Colonic mucosa (tissue), 4 donors: Measurements from ENCODE around the gene ATP5F1D. TPM values are rescaled to one million over a fixed set of nuclear protein-coding genes. Genes with fewer than 3 reads are reported as not detected.

ENCODE experiments used
- DNase-seq: peaks from one replicate; pipeline ENCODE4 v3.0.0-alpha.2; 2020
- H3K27ac ChIP-seq: fragments of 200-600 bp; one replicate; pipeline ENCODE4 v1.8.0; 2021
- H3K27me3 ChIP-seq: fragments of 200-600 bp; one replicate; pipeline ENCODE4 v1.8.0; 2021
- H3K36me3 ChIP-seq: fragments of 200-600 bp; one replicate; pipeline ENCODE4 v1.8.0; 2021
- H3K4me1 ChIP-seq: fragments of 200-600 bp; one replicate; pipeline ENCODE4 v1.8.0; 2021; ENCODE audit warnings: mild to moderate bottlenecking
- H3K4me3 ChIP-seq: fragments of 200-600 bp; one replicate; pipeline ENCODE4 v1.8.0; 2021
- H3K9ac ChIP-seq, 2 donors: one replicate each; pipeline ENCODE4 v1.7.0; 2013; ENCODE audit warnings: control low read depth in 2 of 2, low read depth in 2 of 2, low read length in 2 of 2
- H3K9me3 ChIP-seq: fragments of 200-600 bp; one replicate; pipeline ENCODE4 v1.8.0; 2021
- CTCF ChIP-seq: fragments of 200-600 bp; IDR thresholded peaks from one replicate; pipeline ENCODE4 v1.8.0; 2022; ENCODE audit warnings: antibody characterized with exemption, mild to moderate bottlenecking
- intact Hi-C: fragments of 100-400 bp; cut with DNase I; formaldehyde crosslinking; loops from one replicate; pipeline ENCODE4 v1.14.1; 2022
- total RNA-seq, 2 donors: library from RNA; stranded (reverse); fragmentation: NEBNext Ultra II Directional in 1 of 2; extraction: Animal tissue kit (Norgen Biotek cat#: 25700) in 1 of 2; gene quantifications; one replicate each; pipeline ENCODE4 v1.2.1, GENCODE V29; 2021
- donor health status: healthy.
- donor health status: DM: no; HTN: no; CAD: no.
- donor health status: DM: no; HTN: no; CAD: no.

The ATP5F1D gene
- total RNA-seq, 2 donors from 2014 or later: 359 to 627 TPM

- Histone ChIP-seq H3K9me3 (no peaks in the 10 kb centered on the region), H3K4me1 (peaks cover 12% of the 10 kb centered on the region), H3K27ac (no peak overlapping the region), H3K36me3 (no peaks in the 10 kb centered on the region), H3K4me3 (no peak overlapping the region), H3K9ac (no peak overlapping the region), H3K27me3 (peaks cover 8% of the 10 kb centered on the region)
- intact Hi-C loops: loop anchor here (5.0 to 10.0 kb wide), 3 partner anchors 76 to 233 kb away; partner anchors contain the start of genes ADAMTSL5 and NDUFS7
- no peak for TF ChIP-seq CTCF
- no peak for DNase-seq
Measured at GRCh38 chr19:1281569-1282287, 40.2 kb downstream of the ATP5F1D start.

- Histone ChIP-seq H3K27ac (peak overlapping the region; percentile 91), H3K4me3 (peak overlapping the region; percentile 16), H3K27me3 (peaks cover 13% of the 10 kb centered on the region), H3K4me1 (peaks cover 8% of the 10 kb centered on the region), H3K9me3 (no peaks in the 10 kb centered on the region), H3K36me3 (no peaks in the 10 kb centered on the region), H3K9ac (peak overlapping the region; percentile 37 to 89)
- intact Hi-C loops: loop anchor here (5.0 to 10.0 kb wide), 3 partner anchors 75 to 232 kb away; partner anchors contain the start of genes ADAMTSL5 and NDUFS7
- TF ChIP-seq CTCF: no peak
- DNase-seq: peak; percentile 48
Measured at GRCh38 chr19:1282588-1283206, 41.1 kb downstream of the ATP5F1D start.

DNA sequence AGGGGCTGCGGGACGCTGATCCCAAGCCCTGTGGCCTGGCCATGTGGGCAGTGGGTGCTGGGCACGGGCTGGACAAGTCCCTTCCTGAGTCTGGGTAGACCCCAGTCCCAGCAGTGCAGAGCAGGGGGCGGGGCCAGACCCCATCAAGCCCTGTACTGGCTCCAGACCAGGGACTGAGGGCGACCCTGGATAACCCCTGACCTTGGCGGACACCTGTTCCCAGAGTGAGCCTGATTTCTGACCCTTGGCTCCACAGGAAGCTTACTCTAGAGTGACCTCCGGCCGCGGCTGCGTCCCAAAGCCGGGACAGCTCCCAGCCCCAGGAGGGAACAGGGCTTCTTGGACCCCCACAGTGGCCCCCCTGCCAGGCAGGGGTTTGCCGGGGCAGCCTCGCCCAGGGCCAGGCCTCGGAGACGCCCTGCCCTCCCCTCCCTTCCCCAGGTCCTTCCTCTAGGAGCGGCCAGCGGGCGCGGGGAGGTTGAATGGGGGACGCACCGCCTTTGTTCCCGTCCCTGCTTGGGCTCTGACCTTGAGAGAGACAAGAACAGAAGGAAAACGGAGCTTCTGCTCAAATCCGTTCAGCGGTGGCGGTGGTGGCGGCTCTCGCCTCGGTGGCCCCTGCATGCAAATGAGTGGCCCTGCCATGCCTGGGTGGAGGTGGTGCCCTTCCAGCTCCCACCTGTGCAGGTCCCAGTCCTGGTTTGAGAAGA lies 41.8 kb downstream of the ATP5F1D start:
- Histone ChIP-seq H3K4me1 (peaks cover 8% of the 10 kb centered on the region), H3K9me3 (no peaks in the 10 kb centered on the region), H3K4me3 (peak overlapping the region; percentile 16), H3K9ac (peak overlapping the region; percentile 37 to 89), H3K27me3 (peaks cover 17% of the 10 kb centered on the region), H3K27ac (peak overlapping the region; percentile 91), H3K36me3 (no peaks in the 10 kb centered on the region)
- TF ChIP-seq CTCF: no peak
- intact Hi-C loops: loop anchor here (5.0 to 10.0 kb wide), 3 partner anchors 74 to 231 kb away; partner anchors contain the start of genes ADAMTSL5 and NDUFS7
- DNase-seq: peak; percentile 56

- no peaks in the 10 kb centered on the region for H3K36me3 ChIP-seq
- peak overlapping the region; percentile 37 to 89 for H3K9ac ChIP-seq
- no peak for TF ChIP-seq CTCF
- peaks cover 17% of the 10 kb centered on the region for H3K27me3 ChIP-seq
- intact Hi-C loops: loop anchor here (5.0 to 10.0 kb wide), 3 partner anchors 73 to 231 kb away; partner anchors contain the start of genes ADAMTSL5 and NDUFS7
- no peaks in the 10 kb centered on the region for H3K9me3 ChIP-seq
- peaks cover 8% of the 10 kb centered on the region for H3K4me1 ChIP-seq
- H3K27ac ChIP-seq: peak overlapping the region; percentile 91
- no peak for DNase-seq
- H3K4me3 ChIP-seq: peak overlapping the region; percentile 16
Measured at GRCh38 chr19:1283917-1284292, 42.4 kb downstream of the ATP5F1D start.

DNA sequence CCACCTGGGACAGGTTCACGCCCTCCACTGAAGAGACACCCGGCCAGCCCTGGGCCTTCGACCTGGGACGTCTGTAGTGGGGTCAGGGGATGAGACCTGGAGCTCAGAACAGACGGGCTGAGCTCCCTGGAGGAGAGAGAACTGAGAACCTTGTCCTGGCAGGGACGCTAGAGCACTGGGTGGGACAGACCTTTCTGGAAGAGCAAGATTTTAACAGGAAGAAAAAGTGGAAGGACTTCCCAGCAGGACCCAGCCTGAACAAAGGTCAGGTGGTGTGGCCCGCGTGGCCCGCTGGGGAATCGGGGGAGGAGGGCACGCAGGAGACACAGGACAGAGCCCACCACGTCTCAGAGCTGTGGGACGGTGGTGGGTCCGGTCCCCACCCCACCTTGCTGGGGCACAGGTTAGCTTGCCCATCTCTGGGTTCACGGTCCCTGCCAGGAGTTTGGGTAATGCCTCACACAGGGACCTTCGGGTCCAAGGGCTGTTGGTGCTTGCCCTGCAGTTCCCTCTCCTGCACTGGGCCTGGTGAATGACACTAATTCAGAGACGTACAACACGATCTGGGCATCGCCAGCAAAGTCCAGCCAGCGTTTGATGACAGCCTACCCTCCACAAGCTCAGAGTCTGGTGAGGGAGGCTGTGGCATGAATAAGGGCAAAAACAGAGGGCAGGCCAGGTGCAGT lies 42.9 kb downstream of the ATP5F1D start:
- peak; percentile 88 for DNase-seq
- no peaks in the 10 kb centered on the region for H3K9me3 ChIP-seq
- no peak for TF ChIP-seq CTCF
- peaks cover 17% of the 10 kb centered on the region for H3K27me3 ChIP-seq
- H3K9ac ChIP-seq: peak overlapping the region; percentile 37 to 89
- peak overlapping the region; percentile 91 for H3K27ac ChIP-seq
- no peaks in the 10 kb centered on the region for H3K36me3 ChIP-seq
- intact Hi-C loops: loop anchor here (5.0 to 10.0 kb wide), 3 partner anchors 73 to 230 kb away; partner anchors contain the start of genes ADAMTSL5 and NDUFS7
- peak overlapping the region; percentile 16 for H3K4me3 ChIP-seq
- peaks cover 8% of the 10 kb centered on the region for H3K4me1 ChIP-seq
